ENCODE results near the gene VASN.
"Not testable (repeated sequence)": the region's sequence is repeated elsewhere in the genome, so short reads cannot be mapped to it uniquely, and the experiment has no call there.

GRCh38 chr16:4333714-4334113, 37.9 kb upstream of the VASN start:
- not testable (repeated sequence) for TF ChIP-seq POLR2A, CTCF, EP300, POLR2AphosphoS5 (IDR thresholded peaks at IDR 0.05)
